ENCODE results near the gene LAMP1.
A peak's percentile ranks its signal among the peaks of the same experiment; 100 is the strongest.

LAMP1 gene

GRCh38 chr13:113283904-113284303 lies 13.1 kb upstream of the LAMP1 start:
- no peak overlapping the region for H3K9ac ChIP-seq (ENCODE audit: low read depth, low read length)
- no peaks in the 10 kb centered on the region for H3K36me3 ChIP-seq (ENCODE audit: insufficient read depth, low read length)
- 0 out of 2 replicates have a peak, but pooled peaks cover 5% of the 10 kb centered on the region for H3K9me3 ChIP-seq (ENCODE audit: control insufficient read depth, insufficient read depth, low read length)
- H3K4me1 ChIP-seq (ENCODE audit: insufficient read depth, low read length), result no peaks in the 10 kb centered on the region

- Histone ChIP-seq H3K9ac (ENCODE audit: low read depth, low read length) (no peak overlapping the region), H3K9me3 (ENCODE audit: control insufficient read depth, insufficient read depth, low read length) (0 out of 2 replicates have a peak, but pooled peaks cover 5% of the 10 kb centered on the region), H3K4me1 (ENCODE audit: insufficient read depth, low read length) (no peaks in the 10 kb centered on the region), H3K36me3 (ENCODE audit: insufficient read depth, low read length) (no peaks in the 10 kb centered on the region)
Measured at GRCh38 chr13:113288880-113289279, 8.2 kb upstream of the LAMP1 start.

- Histone ChIP-seq H3K36me3 (ENCODE audit: insufficient read depth, low read length) (no peaks in the 10 kb centered on the region), H3K4me1 (ENCODE audit: insufficient read depth, low read length) (no peaks in the 10 kb centered on the region), H3K9ac (ENCODE audit: low read depth, low read length) (no peak overlapping the region), H3K9me3 (ENCODE audit: control insufficient read depth, insufficient read depth, low read length) (0 out of 2 replicates have a peak, but pooled peaks cover 5% of the 10 kb centered on the region)
Measured at GRCh38 chr13:113291129-113291528, 5.9 kb upstream of the LAMP1 start.

GRCh38 chr13:113292021-113292862 lies 4.8 kb upstream of the LAMP1 start:
- peak overlapping the region; percentile 51; the same call in 1 of the 2 replicates for H3K9ac ChIP-seq (ENCODE audit: low read depth, low read length)
- 0 out of 2 replicates have a peak, but pooled peaks cover 5% of the 10 kb centered on the region for H3K9me3 ChIP-seq (ENCODE audit: control insufficient read depth, insufficient read depth, low read length)
- no peaks in the 10 kb centered on the region for H3K36me3 ChIP-seq (ENCODE audit: insufficient read depth, low read length)
- H3K4me1 ChIP-seq (ENCODE audit: insufficient read depth, low read length), result no peaks in the 10 kb centered on the region

GRCh38 chr13:113293686-113294085 lies 3.4 kb upstream of the LAMP1 start:
- H3K4me1 ChIP-seq (ENCODE audit: insufficient read depth, low read length), result no peaks in the 10 kb centered on the region; the same call in 1 of the 2 replicates
- H3K36me3 ChIP-seq (ENCODE audit: insufficient read depth, low read length), result peaks cover 3% of the 10 kb centered on the region; the same call in 1 of the 2 replicates
- H3K9me3 ChIP-seq (ENCODE audit: control insufficient read depth, insufficient read depth, low read length), result no peaks in the 10 kb centered on the region
- H3K9ac ChIP-seq (ENCODE audit: low read depth, low read length), result no peak overlapping the region

- no peak overlapping the region for H3K9ac ChIP-seq (ENCODE audit: low read depth, low read length)
- H3K4me1 ChIP-seq (ENCODE audit: insufficient read depth, low read length), result no peaks in the 10 kb centered on the region; the same call in 1 of the 2 replicates
- peaks cover 3% of the 10 kb centered on the region; the same call in 1 of the 2 replicates for H3K36me3 ChIP-seq (ENCODE audit: insufficient read depth, low read length)
- no peaks in the 10 kb centered on the region for H3K9me3 ChIP-seq (ENCODE audit: control insufficient read depth, insufficient read depth, low read length)
Measured at GRCh38 chr13:113295776-113296175, 1.3 kb upstream of the LAMP1 start.

GRCh38 chr13:113297370-113298042 lies 467 bp downstream of the LAMP1 start:
- Histone ChIP-seq H3K4me1 (ENCODE audit: insufficient read depth, low read length) (no peaks in the 10 kb centered on the region; the same call in 1 of the 2 replicates), H3K9ac (ENCODE audit: low read depth, low read length) (peak overlapping the region; percentile 70), H3K9me3 (ENCODE audit: control insufficient read depth, insufficient read depth, low read length) (no peaks in the 10 kb centered on the region), H3K36me3 (ENCODE audit: insufficient read depth, low read length) (peaks cover 3% of the 10 kb centered on the region; the same call in 1 of the 2 replicates)

GRCh38 chr13:113298043-113298945 lies 1.3 kb downstream of the LAMP1 start:
- Histone ChIP-seq H3K36me3 (ENCODE audit: insufficient read depth, low read length) (peaks cover 3% of the 10 kb centered on the region; the same call in 1 of the 2 replicates), H3K4me1 (ENCODE audit: insufficient read depth, low read length) (no peaks in the 10 kb centered on the region; the same call in 1 of the 2 replicates), H3K9ac (ENCODE audit: low read depth, low read length) (peak overlapping the region; percentile 70), H3K9me3 (ENCODE audit: control insufficient read depth, insufficient read depth, low read length) (no peaks in the 10 kb centered on the region)

- Histone ChIP-seq H3K9me3 (ENCODE audit: control insufficient read depth, insufficient read depth, low read length) (no peaks in the 10 kb centered on the region), H3K9ac (ENCODE audit: low read depth, low read length) (no peak overlapping the region), H3K4me1 (ENCODE audit: insufficient read depth, low read length) (no peaks in the 10 kb centered on the region; the same call in 1 of the 2 replicates), H3K36me3 (ENCODE audit: insufficient read depth, low read length) (peaks cover 3% of the 10 kb centered on the region; the same call in 1 of the 2 replicates)
Measured at GRCh38 chr13:113299951-113300350, 2.9 kb downstream of the LAMP1 start.

GRCh38 chr13:113302986-113303385 lies 5.9 kb downstream of the LAMP1 start:
- Histone ChIP-seq H3K36me3 (ENCODE audit: insufficient read depth, low read length) (peaks cover 3% of the 10 kb centered on the region; the same call in 1 of the 2 replicates), H3K9ac (ENCODE audit: low read depth, low read length) (no peak overlapping the region), H3K4me1 (ENCODE audit: insufficient read depth, low read length) (no peaks in the 10 kb centered on the region; the same call in 1 of the 2 replicates), H3K9me3 (ENCODE audit: control insufficient read depth, insufficient read depth, low read length) (no peaks in the 10 kb centered on the region)

- Histone ChIP-seq H3K9me3 (ENCODE audit: control insufficient read depth, insufficient read depth, low read length) (no peaks in the 10 kb centered on the region), H3K4me1 (ENCODE audit: insufficient read depth, low read length) (no peaks in the 10 kb centered on the region), H3K9ac (ENCODE audit: low read depth, low read length) (no peak overlapping the region), H3K36me3 (ENCODE audit: insufficient read depth, low read length) (no peaks in the 10 kb centered on the region)
Measured at GRCh38 chr13:113304121-113304520, 7.1 kb downstream of the LAMP1 start.

- Histone ChIP-seq H3K36me3 (ENCODE audit: insufficient read depth, low read length) (0 out of 2 replicates have a peak, but pooled peaks cover 3% of the 10 kb centered on the region), H3K9ac (ENCODE audit: low read depth, low read length) (no peak overlapping the region), H3K9me3 (ENCODE audit: control insufficient read depth, insufficient read depth, low read length) (no peaks in the 10 kb centered on the region), H3K4me1 (ENCODE audit: insufficient read depth, low read length) (no peaks in the 10 kb centered on the region)
Measured at GRCh38 chr13:113305208-113305607, 8.2 kb downstream of the LAMP1 start.

GRCh38 chr13:113307491-113307890 lies 10.5 kb downstream of the LAMP1 start:
- H3K4me1 ChIP-seq (ENCODE audit: insufficient read depth, low read length), result no peaks in the 10 kb centered on the region
- H3K36me3 ChIP-seq (ENCODE audit: insufficient read depth, low read length), result peaks cover 10% of the 10 kb centered on the region; the same call in 1 of the 2 replicates
- no peaks in the 10 kb centered on the region for H3K9me3 ChIP-seq (ENCODE audit: control insufficient read depth, insufficient read depth, low read length)
- H3K9ac ChIP-seq (ENCODE audit: low read depth, low read length), result no peak overlapping the region

GRCh38 chr13:113309473-113309872 lies 12.4 kb downstream of the LAMP1 start:
- Histone ChIP-seq H3K9me3 (ENCODE audit: control insufficient read depth, insufficient read depth, low read length) (no peaks in the 10 kb centered on the region), H3K36me3 (ENCODE audit: insufficient read depth, low read length) (peaks cover 10% of the 10 kb centered on the region; the same call in 1 of the 2 replicates), H3K4me1 (ENCODE audit: insufficient read depth, low read length) (no peaks in the 10 kb centered on the region), H3K9ac (ENCODE audit: low read depth, low read length) (no peak overlapping the region)
